Vagina (tissue), 2 donors: ENCODE data around the gene UFD1. TPM values are rescaled to one million over a fixed set of nuclear protein-coding genes. Genes with fewer than 3 reads are reported as not detected.

Source experiments
- DNase-seq, 2 donors: peaks; one replicate each; pipeline ENCODE4 v3.0.0-alpha.2; 2017; ENCODE audit errors: extremely low spot score in 2 of 2
- H3K27ac ChIP-seq: fragments of 200-600 bp; sonication (generic); one replicate; pipeline ENCODE4 v1.5.1; 2019
- H3K27me3 ChIP-seq: fragments of 200-600 bp; sonication (generic); one replicate; pipeline ENCODE4 v1.5.1; 2019
- H3K36me3 ChIP-seq, 2 donors: fragments of 200-600 bp; sonication (generic); one replicate each; pipeline ENCODE4 v1.5.1; 2017 to 2019
- H3K4me1 ChIP-seq: fragments of 200-600 bp; sonication (generic); one replicate; pipeline ENCODE4 v1.5.1; 2019
- H3K4me3 ChIP-seq, 2 donors: fragments of 200-600 bp; sonication (generic); 1 replicate in 1 of 2; 2 replicates in 1 of 2; pipeline ENCODE4 v1.5.1; 2016 to 2019
- H3K9me3 ChIP-seq: fragments of 200-600 bp; sonication (generic); one replicate; pipeline ENCODE4 v1.5.1; 2019
- CTCF ChIP-seq, 3 experiments: fragments of 450-650 bp in 2 of 3; fragments of 200-600 bp in 1 of 3; sonication (generic) in 1 of 3; IDR thresholded peaks; one replicate each; pipeline ENCODE4 v1.5.1; 2017 to 2019; ENCODE audit warnings: antibody characterized with exemption in 3 of 3, mild to moderate bottlenecking in 2 of 3, moderate library complexity in 2 of 3
- POLR2A ChIP-seq, 2 donors: fragments of 450-650 bp; IDR thresholded peaks; one replicate each; pipeline ENCODE4 v1.6.1; 2017; ENCODE audit warnings: antibody characterized with exemption in 2 of 2, mild to moderate bottlenecking in 2 of 2, moderate library complexity in 2 of 2
- POLR2AphosphoS5 ChIP-seq, 2 donors: sonication (generic); formaldehyde crosslinking; IDR thresholded peaks; one replicate each; pipeline ENCODE4 v1.9.0; 2017; ENCODE audit warnings: antibody characterized with exemption in 2 of 2, mild to moderate bottlenecking in 2 of 2, low read depth in 1 of 2; ENCODE audit not compliant: insufficient read depth in 1 of 2
- intact Hi-C: fragments of 100-400 bp; cut with DNase I; formaldehyde crosslinking; loops from one replicate; pipeline ENCODE4 v1.15.1; 2023
- total RNA-seq: library from RNA; depleted of rRNA; stranded (reverse); fragments of >200 nt; gene quantifications from one replicate; pipeline ENCODE4 v1.2.3, GENCODE V29; 2016

UFD1 gene
- total RNA-seq, 1 donor from 2014 or later, result 66.8 TPM

GRCh38 chr22:19510919-19511341 lies 31.9 kb upstream of the UFD1 start:
- Histone ChIP-seq H3K36me3 (no peaks in the 10 kb centered on the region), H3K27me3 (no peaks in the 10 kb centered on the region), H3K4me1 (no peaks in the 10 kb centered on the region), H3K4me3 (no peak overlapping the region), H3K27ac (no peak overlapping the region), H3K9me3 (no peaks in the 10 kb centered on the region)
- intact Hi-C loops, result no loop called here
- DNase-seq, result no peak
- TF ChIP-seq CTCF (IDR thresholded peaks at IDR 0.05) (no peak), POLR2AphosphoS5 (IDR thresholded peaks at IDR 0.05; ENCODE audit: insufficient read depth in 1 of 2, low read depth in 1 of 2) (peak in 1 of 2 donors; percentile 48)

GRCh38 chr22:19509923-19510322 lies 30.9 kb upstream of the UFD1 start:
- no peaks in the 10 kb centered on the region for H3K36me3 ChIP-seq
- intact Hi-C loops, result loop anchor here (10.0 kb wide), 1 partner anchor 95 kb away; no protein-coding TSS in a partner anchor
- H3K4me3 ChIP-seq, result no peak overlapping the region
- no peaks in the 10 kb centered on the region for H3K27me3 ChIP-seq
- no peaks in the 10 kb centered on the region for H3K4me1 ChIP-seq
- no peaks in the 10 kb centered on the region for H3K9me3 ChIP-seq
- TF ChIP-seq POLR2A (IDR thresholded peaks at IDR 0.05) (no peak), POLR2AphosphoS5 (IDR thresholded peaks at IDR 0.05; ENCODE audit: insufficient read depth in 1 of 2, low read depth in 1 of 2) (no peak), CTCF (IDR thresholded peaks at IDR 0.05) (no peak)
- no peak for DNase-seq
- H3K27ac ChIP-seq, result no peak overlapping the region

DNA sequence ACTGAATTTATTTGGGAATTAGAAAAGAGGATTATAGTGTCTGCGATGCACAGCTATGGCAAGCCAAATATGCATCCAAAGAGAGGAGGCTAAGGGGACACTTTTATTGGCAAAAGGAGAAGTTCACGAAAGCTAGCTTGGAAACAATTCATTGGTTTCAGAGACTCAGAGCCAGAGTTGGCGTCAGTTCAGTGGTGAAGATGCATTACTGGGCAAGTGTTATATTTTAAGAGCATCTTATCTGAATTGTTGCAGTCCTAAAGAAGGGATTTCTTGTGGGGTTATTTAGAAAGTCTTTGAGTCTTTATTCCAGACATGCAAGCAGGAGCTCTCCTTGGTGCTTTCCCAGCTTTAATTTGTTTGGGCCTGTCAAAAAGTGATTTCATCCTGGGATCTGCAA lies 30.2 kb upstream of the UFD1 start:
- TF ChIP-seq POLR2A (IDR thresholded peaks at IDR 0.05), result no peak
- TF ChIP-seq CTCF (IDR thresholded peaks at IDR 0.05), result no peak
- no peak for TF ChIP-seq POLR2AphosphoS5 (IDR thresholded peaks at IDR 0.05; ENCODE audit: insufficient read depth in 1 of 2, low read depth in 1 of 2)
- H3K9me3 ChIP-seq, result no peaks in the 10 kb centered on the region
- intact Hi-C loops, result loop anchor here (10.0 kb wide), 1 partner anchor 96 kb away; no protein-coding TSS in a partner anchor
- H3K27ac ChIP-seq, result no peak overlapping the region
- H3K36me3 ChIP-seq, result no peaks in the 10 kb centered on the region
- DNase-seq, result no peak
- no peaks in the 10 kb centered on the region for H3K4me1 ChIP-seq
- H3K27me3 ChIP-seq, result no peaks in the 10 kb centered on the region
- no peak overlapping the region for H3K4me3 ChIP-seq

DNA sequence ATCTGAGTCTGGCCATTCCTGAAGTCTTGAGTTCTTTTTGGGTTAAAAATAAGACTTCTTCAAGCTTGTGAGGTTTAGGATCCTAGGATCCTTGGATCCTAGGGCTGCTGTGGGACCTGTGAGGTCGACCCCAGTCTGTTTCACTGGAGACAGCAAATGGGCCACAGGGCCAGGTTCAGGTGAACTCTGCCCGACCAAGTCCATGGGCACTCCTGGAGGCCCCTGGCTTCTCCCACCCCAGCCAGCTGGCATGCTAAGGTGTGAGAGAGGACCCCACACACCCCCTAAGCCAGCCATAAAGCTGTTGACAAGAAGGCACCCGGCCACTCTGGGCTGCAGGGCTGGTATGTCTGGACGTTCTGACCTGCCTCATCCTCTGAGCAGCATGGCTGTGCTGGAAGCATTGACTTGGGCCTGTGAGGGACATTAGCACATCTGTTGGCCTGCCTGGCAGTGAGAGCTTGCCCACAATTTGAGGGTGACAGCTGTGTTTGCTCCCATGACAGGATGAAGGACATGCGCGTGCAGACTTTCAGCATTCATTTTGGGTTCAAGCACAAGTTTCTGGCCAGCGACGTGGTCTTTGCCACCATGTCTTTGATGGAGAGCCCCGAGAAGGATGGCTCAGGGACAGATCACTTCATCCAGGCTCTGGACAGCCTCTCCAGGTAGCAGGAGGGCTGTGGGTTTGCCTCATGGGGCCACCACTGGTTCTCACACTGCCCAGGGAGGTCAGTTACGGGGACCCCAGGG lies 29.2 kb upstream of the UFD1 start:
- Histone ChIP-seq H3K4me1 (no peaks in the 10 kb centered on the region), H3K27ac (no peak overlapping the region), H3K36me3 (no peaks in the 10 kb centered on the region), H3K9me3 (no peaks in the 10 kb centered on the region), H3K27me3 (no peaks in the 10 kb centered on the region), H3K4me3 (no peak overlapping the region)
- intact Hi-C loops, result loop anchor here (10.0 kb wide), 1 partner anchor 97 kb away; no protein-coding TSS in a partner anchor
- TF ChIP-seq POLR2A (IDR thresholded peaks at IDR 0.05) (no peak), CTCF (IDR thresholded peaks at IDR 0.05) (no peak), POLR2AphosphoS5 (IDR thresholded peaks at IDR 0.05; ENCODE audit: insufficient read depth in 1 of 2, low read depth in 1 of 2) (no peak)
- DNase-seq, result no peak

DNA sequence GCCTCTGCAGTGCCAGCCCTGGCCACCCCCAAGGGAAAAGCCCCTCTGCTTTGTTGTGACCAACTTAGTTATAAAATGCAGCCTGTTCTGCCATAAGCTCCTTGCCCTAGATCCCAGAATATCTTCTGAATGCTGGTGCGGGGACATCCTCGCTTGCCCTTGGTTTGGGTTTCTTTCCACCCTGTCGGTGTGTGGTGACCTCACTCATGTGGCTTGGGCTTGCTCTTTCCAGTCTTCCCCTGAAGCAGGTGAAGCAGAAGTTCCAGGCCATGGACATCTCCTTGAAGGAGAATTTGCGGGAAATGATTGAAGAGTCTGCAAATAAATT lies 28.5 kb upstream of the UFD1 start:
- H3K4me3 ChIP-seq, result no peak overlapping the region
- intact Hi-C loops, result loop anchor here (10.0 kb wide), 1 partner anchor 97 kb away; no protein-coding TSS in a partner anchor
- TF ChIP-seq CTCF (IDR thresholded peaks at IDR 0.05), result no peak
- no peak for TF ChIP-seq POLR2AphosphoS5 (IDR thresholded peaks at IDR 0.05; ENCODE audit: insufficient read depth in 1 of 2, low read depth in 1 of 2)
- no peak for TF ChIP-seq POLR2A (IDR thresholded peaks at IDR 0.05)
- H3K27me3 ChIP-seq, result no peaks in the 10 kb centered on the region
- no peak for DNase-seq
- no peaks in the 10 kb centered on the region for H3K9me3 ChIP-seq
- no peak overlapping the region for H3K27ac ChIP-seq
- H3K36me3 ChIP-seq, result no peaks in the 10 kb centered on the region
- no peaks in the 10 kb centered on the region for H3K4me1 ChIP-seq
